ENCODE results near the gene CFP.

DNA sequence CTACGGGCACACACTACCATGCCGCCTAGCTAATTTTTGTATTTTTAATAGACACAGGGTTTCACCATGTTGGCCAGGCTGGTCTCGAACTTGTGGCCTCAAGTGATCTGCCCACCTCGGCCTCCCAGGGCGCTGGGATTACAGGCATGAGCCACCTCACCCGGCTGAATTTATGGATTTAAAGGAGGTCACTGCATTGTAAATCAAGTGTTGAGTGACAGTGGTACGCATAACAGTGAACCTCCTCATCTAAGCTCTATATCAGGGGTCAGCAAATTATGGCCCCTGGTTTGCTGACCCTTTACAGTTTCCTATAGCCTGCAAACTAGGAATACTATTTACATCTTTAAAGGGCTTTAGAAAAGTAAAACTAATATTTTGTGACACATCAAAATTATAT lies 31.8 kb upstream of the CFP start:
- TF ChIP-seq, protein P1, sequence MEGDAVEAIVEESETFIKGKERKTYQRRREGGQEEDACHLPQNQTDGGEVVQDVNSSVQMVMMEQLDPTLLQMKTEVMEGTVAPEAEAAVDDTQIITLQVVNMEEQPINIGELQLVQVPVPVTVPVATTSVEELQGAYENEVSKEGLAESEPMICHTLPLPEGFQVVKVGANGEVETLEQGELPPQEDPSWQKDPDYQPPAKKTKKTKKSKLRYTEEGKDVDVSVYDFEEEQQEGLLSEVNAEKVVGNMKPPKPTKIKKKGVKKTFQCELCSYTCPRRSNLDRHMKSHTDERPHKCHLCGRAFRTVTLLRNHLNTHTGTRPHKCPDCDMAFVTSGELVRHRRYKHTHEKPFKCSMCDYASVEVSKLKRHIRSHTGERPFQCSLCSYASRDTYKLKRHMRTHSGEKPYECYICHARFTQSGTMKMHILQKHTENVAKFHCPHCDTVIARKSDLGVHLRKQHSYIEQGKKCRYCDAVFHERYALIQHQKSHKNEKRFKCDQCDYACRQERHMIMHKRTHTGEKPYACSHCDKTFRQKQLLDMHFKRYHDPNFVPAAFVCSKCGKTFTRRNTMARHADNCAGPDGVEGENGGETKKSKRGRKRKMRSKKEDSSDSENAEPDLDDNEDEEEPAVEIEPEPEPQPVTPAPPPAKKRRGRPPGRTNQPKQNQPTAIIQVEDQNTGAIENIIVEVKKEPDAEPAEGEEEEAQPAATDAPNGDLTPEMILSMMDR (IDR thresholded peaks at IDR 0.05), result no peak
- TF ChIP-seq POLR2A (IDR thresholded peaks at IDR 0.05), result no peak

Data from esophagus squamous epithelium (tissue), 4 donors.